ENCODE results near the gene FRMPD1. TPM values are rescaled to one million over a fixed set of nuclear protein-coding genes. Genes with fewer than 3 reads are reported as not detected.

Gene FRMPD1
- total RNA-seq, 1 experiment from 2014 or later, result 0.19 TPM

- peak; percentile 23 for DNase-seq (ENCODE audit: low spot score)
Measured at GRCh38 chr9:37776328-37776727, 125.6 kb downstream of the FRMPD1 start.

- no peak for DNase-seq (ENCODE audit: low spot score)
Measured at GRCh38 chr9:37778534-37778933, 127.8 kb downstream of the FRMPD1 start.

- no peak for DNase-seq (ENCODE audit: low spot score)
Measured at GRCh38 chr9:37784291-37784615, 133.5 kb downstream of the FRMPD1 start.

GRCh38 chr9:37784616-37785483, 134.1 kb downstream of the FRMPD1 start, which contains the start of gene EXOSC3:
TSS of gene EXOSC3 (minus strand) at chr9:37785064. CDS start at chr9:37785044, 20 bp downstream.
- DNase-seq (ENCODE audit: low spot score), result peak; percentile 88

GRCh38 chr9:37787059-37787458, 136.3 kb downstream of the FRMPD1 start:
- DNase-seq (ENCODE audit: low spot score), result no peak

DNA sequence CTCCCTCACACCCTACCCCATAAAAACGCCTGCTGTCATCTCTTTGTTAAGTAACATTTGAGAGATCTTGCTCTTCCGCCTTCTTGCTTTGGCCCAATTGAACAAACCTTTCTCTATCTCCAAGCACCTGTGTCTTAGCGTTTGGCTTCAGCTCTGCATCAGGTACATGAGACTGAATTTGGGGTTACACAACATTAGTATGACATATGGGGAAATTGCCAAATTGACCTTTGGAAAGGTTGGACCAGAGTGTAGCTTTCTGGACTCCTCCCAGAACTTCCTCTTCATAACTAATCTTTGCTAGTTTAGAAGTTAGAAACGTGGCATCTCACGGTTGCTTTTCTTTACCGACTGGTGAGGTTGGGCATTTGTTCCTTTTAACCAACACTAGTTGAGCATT, 137.6 kb downstream of the FRMPD1 start:
- DNase-seq (ENCODE audit: low spot score), result no peak

DNA sequence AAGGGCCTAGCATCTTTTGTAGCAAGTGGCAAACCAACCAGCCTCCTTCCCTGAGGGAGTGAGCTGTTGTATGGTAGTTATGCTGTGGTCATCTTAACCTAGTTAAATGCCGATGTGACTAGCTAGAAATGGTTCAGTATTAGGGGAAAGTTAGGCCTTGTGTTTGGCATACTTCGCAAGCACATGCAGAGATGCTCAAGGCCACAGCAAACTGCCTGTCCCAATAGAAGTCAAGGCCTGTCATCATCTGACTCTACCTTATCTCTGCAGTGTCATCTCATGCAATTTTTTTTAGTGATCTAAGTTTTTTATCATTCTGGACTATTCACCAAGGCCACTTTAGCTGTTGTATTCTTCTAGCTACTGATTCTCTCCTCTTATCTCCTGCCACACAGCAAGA, 139.3 kb downstream of the FRMPD1 start:
- DNase-seq (ENCODE audit: low spot score), result no peak

GRCh38 chr9:37792122-37792521, 141.4 kb downstream of the FRMPD1 start:
- no peak for DNase-seq (ENCODE audit: low spot score)

DNA sequence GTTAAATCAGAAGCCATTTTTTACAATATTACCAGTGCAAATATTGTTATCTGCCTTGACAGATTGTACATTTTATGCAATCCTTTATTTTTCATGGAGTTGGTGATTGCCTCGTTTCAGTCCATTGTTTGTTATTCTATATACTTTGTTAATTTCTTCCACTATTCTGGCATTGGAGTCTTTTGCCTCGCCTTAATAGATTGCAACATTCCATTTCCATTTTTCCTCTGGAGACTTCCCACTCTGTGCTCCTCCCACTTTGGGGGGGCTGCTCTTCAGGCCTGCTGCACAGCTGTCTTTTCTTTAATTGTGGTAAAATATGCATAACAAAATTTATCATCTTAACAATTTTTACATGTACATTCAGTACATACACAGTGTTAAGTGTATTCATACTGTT, 145.5 kb downstream of the FRMPD1 start:
- DNase-seq (ENCODE audit: low spot score), result no peak

Other genes with a start within 250 kb of the FRMPD1 start
- 127 and 165 TPM in 2 replicates for gene GRHPR, start 228.3 kb upstream of the FRMPD1 start, total RNA-seq (2014; rRNA removed; shearing (Covaris generic))
- 8.9 and 9.7 TPM in 2 replicates for gene ZBTB5, start 185.5 kb upstream of the FRMPD1 start, total RNA-seq (2014; rRNA removed; shearing (Covaris generic))
- 40.3 and 43.8 TPM in 2 replicates for gene POLR1E, start 165.0 kb upstream of the FRMPD1 start, total RNA-seq (2014; rRNA removed; shearing (Covaris generic))
- gene FBXO10, start 74.6 kb upstream of the FRMPD1 start, total RNA-seq (2014; rRNA removed; shearing (Covaris generic)), result 3.9 and 6.3 TPM in 2 replicates
- gene TOMM5, start 58.4 kb upstream of the FRMPD1 start, total RNA-seq (2014; rRNA removed; shearing (Covaris generic)), result 255 and 361 TPM in 2 replicates
- gene TRMT10B, start 102.9 kb downstream of the FRMPD1 start, total RNA-seq (2014; rRNA removed; shearing (Covaris generic)), result 1.2 and 2.3 TPM in 2 replicates
- gene EXOSC3, start 134.1 kb downstream of the FRMPD1 start, total RNA-seq (2014; rRNA removed; shearing (Covaris generic)), result 96.7 and 249 TPM in 2 replicates
- 9.5 and 11.1 TPM in 2 replicates for gene DCAF10, start 149.8 kb downstream of the FRMPD1 start, total RNA-seq (2014; rRNA removed; shearing (Covaris generic))

All from A172 (cell line).